ENCODE results near the gene OR51B6.
A peak's percentile ranks its signal among the peaks of the same experiment; 100 is the strongest.

Gene OR51B6

GRCh38 chr11:5384335-5384734 lies 33.0 kb downstream of the OR51B6 start:
- Histone ChIP-seq H4K91ac (ENCODE audit: low read length) (no peak overlapping the region), H3K14ac (ENCODE audit: low read length in 2 of 2) (no peak overlapping the region), H3K23ac (ENCODE audit: low read length in 2 of 2) (no peak overlapping the region), H2BK15ac (ENCODE audit: low read depth, poor library complexity, severe bottlenecking) (no peak overlapping the region), H3K4ac (ENCODE audit: low read depth in 1 of 2, low read length in 2 of 2) (no peak overlapping the region), H4K8ac (ENCODE audit: low read length) (no peak overlapping the region), H2BK12ac (ENCODE audit: low read length in 2 of 2) (no peak overlapping the region), H3K9me3 (ENCODE audit: control insufficient read depth, low read length) (no peaks in the 10 kb centered on the region), H3K79me1 (replicated peaks; ENCODE audit: low read length, poor library complexity, severe bottlenecking) (no peaks in the 10 kb centered on the region), H3K27me3 (ENCODE audit: control insufficient read depth in 1 of 2, insufficient read depth in 1 of 2, low read length in 2 of 2) (peaks cover 0 to 11% of the 10 kb centered on the region in 2 experiments), H2AFZ (ENCODE audit: low read depth, low read length) (no peak overlapping the region), H2AK5ac (ENCODE audit: low read length, severe bottlenecking) (no peak overlapping the region), H3K18ac (ENCODE audit: low read depth in 1 of 2, low read length in 2 of 2) (no peak overlapping the region), H3K4me1 (ENCODE audit: control insufficient read depth, insufficient read depth, low read depth, low read length) (no peaks in the 10 kb centered on the region), H3K4me3 (ENCODE audit: insufficient read depth in 1 of 2, low read depth in 1 of 2, low read length in 2 of 2) (no peak overlapping the region), H2BK120ac (ENCODE audit: low read depth, low read length) (no peak overlapping the region), H3K9ac (ENCODE audit: low read length) (no peak overlapping the region), H3K27ac (ENCODE audit: low read length, poor library complexity, severe bottlenecking) (no peak overlapping the region), H3K4me2 (ENCODE audit: low read length, poor library complexity, severe bottlenecking) (no peak overlapping the region), H3K36me3 (ENCODE audit: control insufficient read depth in 1 of 2, insufficient read depth in 2 of 2, low read depth in 1 of 2, low read length in 2 of 2) (no peaks in the 10 kb centered on the region), H2BK5ac (ENCODE audit: low read depth, low read length, poor library complexity, severe bottlenecking) (no peak overlapping the region)
- DNase-seq = no peak
- WGBS = 68% methylated on average over 2 of the region's 2 CpGs

GRCh38 chr11:5390210-5390609 lies 38.9 kb downstream of the OR51B6 start:
- DNase-seq = no peak

GRCh38 chr11:5394091-5394490 lies 42.8 kb downstream of the OR51B6 start:
- H3K4ac ChIP-seq (ENCODE audit: low read depth in 1 of 2, low read length in 2 of 2) = no peak overlapping the region
- no peak overlapping the region for H3K14ac ChIP-seq (ENCODE audit: low read length in 2 of 2)
- H3K27ac ChIP-seq (ENCODE audit: low read length, poor library complexity, severe bottlenecking) = no peak overlapping the region
- H2BK120ac ChIP-seq (ENCODE audit: low read depth, low read length) = no peak overlapping the region
- no peak overlapping the region for H3K23ac ChIP-seq (ENCODE audit: low read length in 2 of 2)
- H3K9ac ChIP-seq (ENCODE audit: low read length) = no peak overlapping the region
- H2BK5ac ChIP-seq (ENCODE audit: low read depth, low read length, poor library complexity, severe bottlenecking) = no peak overlapping the region
- no peak overlapping the region for H4K91ac ChIP-seq (ENCODE audit: low read length)
- peaks cover 0 to 3% of the 10 kb centered on the region in 2 experiments for H3K27me3 ChIP-seq (ENCODE audit: control insufficient read depth in 1 of 2, insufficient read depth in 1 of 2, low read length in 2 of 2)
- no peak overlapping the region for H2BK15ac ChIP-seq (ENCODE audit: low read depth, poor library complexity, severe bottlenecking)
- DNase-seq = no peak
- H3K9me3 ChIP-seq (ENCODE audit: control insufficient read depth, low read length) = no peaks in the 10 kb centered on the region
- H2AFZ ChIP-seq (ENCODE audit: low read depth, low read length) = no peak overlapping the region
- H3K4me2 ChIP-seq (ENCODE audit: low read length, poor library complexity, severe bottlenecking) = no peak overlapping the region
- no peak overlapping the region for H3K4me3 ChIP-seq (ENCODE audit: insufficient read depth in 1 of 2, low read depth in 1 of 2, low read length in 2 of 2)
- H3K79me1 ChIP-seq (replicated peaks; ENCODE audit: low read length, poor library complexity, severe bottlenecking) = no peaks in the 10 kb centered on the region
- no peaks in the 10 kb centered on the region for H3K4me1 ChIP-seq (ENCODE audit: control insufficient read depth, insufficient read depth, low read depth, low read length)
- no peak overlapping the region for H2AK5ac ChIP-seq (ENCODE audit: low read length, severe bottlenecking)
- H3K36me3 ChIP-seq (ENCODE audit: control insufficient read depth in 1 of 2, insufficient read depth in 2 of 2, low read depth in 1 of 2, low read length in 2 of 2) = no peaks in the 10 kb centered on the region
- H2BK12ac ChIP-seq (ENCODE audit: low read length in 2 of 2) = no peak overlapping the region
- H3K18ac ChIP-seq (ENCODE audit: low read depth in 1 of 2, low read length in 2 of 2) = no peak overlapping the region
- H4K8ac ChIP-seq (ENCODE audit: low read length) = no peak overlapping the region

More at GRCh38 chr11:5390210-5390609, 38.9 kb downstream of the OR51B6 start:
- no peak overlapping the region for H3K9ac ChIP-seq (ENCODE audit: low read length)
- no peaks in the 10 kb centered on the region for H3K36me3 ChIP-seq (ENCODE audit: control insufficient read depth in 1 of 2, insufficient read depth in 2 of 2, low read depth in 1 of 2, low read length in 2 of 2)
- H2BK12ac ChIP-seq (ENCODE audit: low read length in 2 of 2) = no peak overlapping the region
- H3K4ac ChIP-seq (ENCODE audit: low read depth in 1 of 2, low read length in 2 of 2) = no peak overlapping the region
- H3K9me3 ChIP-seq (ENCODE audit: control insufficient read depth, low read length) = no peaks in the 10 kb centered on the region
- H4K8ac ChIP-seq (ENCODE audit: low read length) = no peak overlapping the region
- H3K27me3 ChIP-seq (ENCODE audit: control insufficient read depth in 1 of 2, insufficient read depth in 1 of 2, low read length in 2 of 2) = no peaks in the 10 kb centered on the region
- WGBS = 72% methylated on average over 2 of the region's 2 CpGs
- H3K4me2 ChIP-seq (ENCODE audit: low read length, poor library complexity, severe bottlenecking) = no peak overlapping the region
- H4K91ac ChIP-seq (ENCODE audit: low read length) = no peak overlapping the region
- no peaks in the 10 kb centered on the region for H3K4me1 ChIP-seq (ENCODE audit: control insufficient read depth, insufficient read depth, low read depth, low read length)
- no peak overlapping the region for H2BK15ac ChIP-seq (ENCODE audit: low read depth, poor library complexity, severe bottlenecking)
- H2BK5ac ChIP-seq (ENCODE audit: low read depth, low read length, poor library complexity, severe bottlenecking) = no peak overlapping the region
- H2AFZ ChIP-seq (ENCODE audit: low read depth, low read length) = no peak overlapping the region
- H2AK5ac ChIP-seq (ENCODE audit: low read length, severe bottlenecking) = no peak overlapping the region
- no peak overlapping the region for H3K27ac ChIP-seq (ENCODE audit: low read length, poor library complexity, severe bottlenecking)
- no peaks in the 10 kb centered on the region for H3K79me1 ChIP-seq (replicated peaks; ENCODE audit: low read length, poor library complexity, severe bottlenecking)
- H3K14ac ChIP-seq (ENCODE audit: low read length in 2 of 2) = no peak overlapping the region
- no peak overlapping the region for H2BK120ac ChIP-seq (ENCODE audit: low read depth, low read length)
- no peak overlapping the region for H3K23ac ChIP-seq (ENCODE audit: low read length in 2 of 2)
- no peak overlapping the region for H3K4me3 ChIP-seq (ENCODE audit: insufficient read depth in 1 of 2, low read depth in 1 of 2, low read length in 2 of 2)
- H3K18ac ChIP-seq (ENCODE audit: low read depth in 1 of 2, low read length in 2 of 2) = no peak overlapping the region

DNA sequence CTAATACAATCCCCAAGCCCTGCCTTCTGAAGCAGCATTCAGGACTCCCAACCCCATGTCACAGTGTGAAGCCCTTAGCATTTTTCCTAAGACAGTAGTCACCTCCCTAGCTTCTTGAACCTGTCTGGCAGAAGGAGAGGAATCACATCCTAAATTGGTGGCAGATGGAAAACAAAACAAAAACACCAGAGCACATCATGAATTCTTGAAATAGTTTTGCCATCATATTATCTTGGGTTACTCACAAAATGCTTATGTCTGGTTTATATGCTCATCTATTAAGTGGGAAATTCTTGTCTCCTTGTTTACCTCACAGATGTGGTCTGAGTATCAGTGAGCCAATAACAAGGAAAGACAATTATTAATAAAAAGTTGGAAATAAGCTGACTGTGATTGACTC lies 47.6 kb downstream of the OR51B6 start:
- H2BK120ac ChIP-seq (ENCODE audit: low read depth, low read length) = no peak overlapping the region
- no peak overlapping the region for H3K4ac ChIP-seq (ENCODE audit: low read depth in 1 of 2, low read length in 2 of 2)
- H3K27ac ChIP-seq (ENCODE audit: low read length, poor library complexity, severe bottlenecking) = peak overlapping the region; percentile 10
- no peak overlapping the region for H2BK12ac ChIP-seq (ENCODE audit: low read length in 2 of 2)
- no peak overlapping the region for H3K18ac ChIP-seq (ENCODE audit: low read depth in 1 of 2, low read length in 2 of 2)
- H4K91ac ChIP-seq (ENCODE audit: low read length) = no peak overlapping the region
- H3K36me3 ChIP-seq (ENCODE audit: control insufficient read depth in 1 of 2, insufficient read depth in 2 of 2, low read depth in 1 of 2, low read length in 2 of 2) = no peaks in the 10 kb centered on the region
- no peak overlapping the region for H4K8ac ChIP-seq (ENCODE audit: low read length)
- no peak overlapping the region for H3K23ac ChIP-seq (ENCODE audit: low read length in 2 of 2)
- H2AFZ ChIP-seq (ENCODE audit: low read depth, low read length) = no peak overlapping the region
- no peak overlapping the region for H3K4me3 ChIP-seq (ENCODE audit: insufficient read depth in 1 of 2, low read depth in 1 of 2, low read length in 2 of 2)
- H3K27me3 ChIP-seq (ENCODE audit: control insufficient read depth in 1 of 2, insufficient read depth in 1 of 2, low read length in 2 of 2) = peaks cover 0 to 3% of the 10 kb centered on the region in 2 experiments
- no peaks in the 10 kb centered on the region for H3K4me1 ChIP-seq (ENCODE audit: control insufficient read depth, insufficient read depth, low read depth, low read length)
- no peaks in the 10 kb centered on the region for H3K79me1 ChIP-seq (replicated peaks; ENCODE audit: low read length, poor library complexity, severe bottlenecking)
- H2AK5ac ChIP-seq (ENCODE audit: low read length, severe bottlenecking) = no peak overlapping the region
- H3K14ac ChIP-seq (ENCODE audit: low read length in 2 of 2) = no peak overlapping the region
- H3K9me3 ChIP-seq (ENCODE audit: control insufficient read depth, low read length) = no peaks in the 10 kb centered on the region
- H3K9ac ChIP-seq (ENCODE audit: low read length) = no peak overlapping the region
- no peak overlapping the region for H2BK5ac ChIP-seq (ENCODE audit: low read depth, low read length, poor library complexity, severe bottlenecking)
- no peak overlapping the region for H3K4me2 ChIP-seq (ENCODE audit: low read length, poor library complexity, severe bottlenecking)
- no peak for DNase-seq
- H2BK15ac ChIP-seq (ENCODE audit: low read depth, poor library complexity, severe bottlenecking) = no peak overlapping the region

All from mesenchymal stem cell (in vitro differentiated cells and primary cell).